Measurements from ENCODE around the gene KLF5.

The KLF5 gene

GRCh38 chr13:73018336-73018735 lies 40.5 kb upstream of the KLF5 start:
- H4K20me1 ChIP-seq (ENCODE audit: control insufficient read depth, insufficient read depth, low read depth, low read length) = no peaks in the 10 kb centered on the region
- no peaks in the 10 kb centered on the region for H3F3A ChIP-seq (ENCODE audit: control insufficient read depth, insufficient read depth)
- H3K79me2 ChIP-seq (ENCODE audit: control insufficient read depth, low read length) = no peaks in the 10 kb centered on the region
- H3K27ac ChIP-seq (ENCODE audit: low read depth, low read length) = no peak overlapping the region
- no peak overlapping the region for H3K4me2 ChIP-seq (ENCODE audit: low read length)
- no peaks in the 10 kb centered on the region for H3K27me3 ChIP-seq (ENCODE audit: control insufficient read depth, low read length)
- no peaks in the 10 kb centered on the region for H3K9me2 ChIP-seq (replicated peaks; ENCODE audit: control insufficient read depth, low read length)
- TF ChIP-seq EZH2phosphoT487 (IDR thresholded peaks at IDR 0.05; ENCODE audit: borderline replicate concordance, low read length) = no peak
- TF ChIP-seq, protein P1, sequence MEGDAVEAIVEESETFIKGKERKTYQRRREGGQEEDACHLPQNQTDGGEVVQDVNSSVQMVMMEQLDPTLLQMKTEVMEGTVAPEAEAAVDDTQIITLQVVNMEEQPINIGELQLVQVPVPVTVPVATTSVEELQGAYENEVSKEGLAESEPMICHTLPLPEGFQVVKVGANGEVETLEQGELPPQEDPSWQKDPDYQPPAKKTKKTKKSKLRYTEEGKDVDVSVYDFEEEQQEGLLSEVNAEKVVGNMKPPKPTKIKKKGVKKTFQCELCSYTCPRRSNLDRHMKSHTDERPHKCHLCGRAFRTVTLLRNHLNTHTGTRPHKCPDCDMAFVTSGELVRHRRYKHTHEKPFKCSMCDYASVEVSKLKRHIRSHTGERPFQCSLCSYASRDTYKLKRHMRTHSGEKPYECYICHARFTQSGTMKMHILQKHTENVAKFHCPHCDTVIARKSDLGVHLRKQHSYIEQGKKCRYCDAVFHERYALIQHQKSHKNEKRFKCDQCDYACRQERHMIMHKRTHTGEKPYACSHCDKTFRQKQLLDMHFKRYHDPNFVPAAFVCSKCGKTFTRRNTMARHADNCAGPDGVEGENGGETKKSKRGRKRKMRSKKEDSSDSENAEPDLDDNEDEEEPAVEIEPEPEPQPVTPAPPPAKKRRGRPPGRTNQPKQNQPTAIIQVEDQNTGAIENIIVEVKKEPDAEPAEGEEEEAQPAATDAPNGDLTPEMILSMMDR (IDR thresholded peaks at IDR 0.05; ENCODE audit: low read depth, low read length, poor library complexity, severe bottlenecking) = no peak
- no peak overlapping the region for H3K4me3 ChIP-seq (ENCODE audit: low read length)
- H3K9me3 ChIP-seq (ENCODE audit: control insufficient read depth, insufficient read depth, low read length) = no peaks in the 10 kb centered on the region
- no peaks in the 10 kb centered on the region for H3K4me1 ChIP-seq (ENCODE audit: control insufficient read depth, low read length)
- no peaks in the 10 kb centered on the region for H3K36me3 ChIP-seq (ENCODE audit: control insufficient read depth, low read length)

GRCh38 chr13:73025217-73026012 lies 33.4 kb upstream of the KLF5 start:
- Histone ChIP-seq H3K4me3 (ENCODE audit: low read length) (no peak overlapping the region), H3K4me1 (ENCODE audit: control insufficient read depth, low read length) (no peaks in the 10 kb centered on the region), H3K27me3 (ENCODE audit: control insufficient read depth, low read length) (no peaks in the 10 kb centered on the region), H3K9me2 (replicated peaks; ENCODE audit: control insufficient read depth, low read length) (no peaks in the 10 kb centered on the region), H3K36me3 (ENCODE audit: control insufficient read depth, low read length) (no peaks in the 10 kb centered on the region), H3F3A (ENCODE audit: control insufficient read depth, insufficient read depth) (no peaks in the 10 kb centered on the region), H4K20me1 (ENCODE audit: control insufficient read depth, insufficient read depth, low read depth, low read length) (no peaks in the 10 kb centered on the region), H3K4me2 (ENCODE audit: low read length) (no peak overlapping the region), H3K79me2 (ENCODE audit: control insufficient read depth, low read length) (no peaks in the 10 kb centered on the region), H3K27ac (ENCODE audit: low read depth, low read length) (no peak overlapping the region), H3K9me3 (ENCODE audit: control insufficient read depth, insufficient read depth, low read length) (no peaks in the 10 kb centered on the region)
- TF ChIP-seq EZH2phosphoT487 (IDR thresholded peaks at IDR 0.05; ENCODE audit: borderline replicate concordance, low read length) = no peak
- TF ChIP-seq, protein P1 (IDR thresholded peaks at IDR 0.05; ENCODE audit: low read depth, low read length, poor library complexity, severe bottlenecking) = no peak

GRCh38 chr13:73034901-73035300 lies 23.9 kb upstream of the KLF5 start:
- H3K4me3 ChIP-seq (ENCODE audit: low read length) = no peak overlapping the region
- H3K27me3 ChIP-seq (ENCODE audit: control insufficient read depth, low read length) = no peaks in the 10 kb centered on the region
- H3K79me2 ChIP-seq (ENCODE audit: control insufficient read depth, low read length) = no peaks in the 10 kb centered on the region
- H3K27ac ChIP-seq (ENCODE audit: low read depth, low read length) = no peak overlapping the region
- no peaks in the 10 kb centered on the region for H3K4me1 ChIP-seq (ENCODE audit: control insufficient read depth, low read length)
- H3K9me2 ChIP-seq (replicated peaks; ENCODE audit: control insufficient read depth, low read length) = no peaks in the 10 kb centered on the region
- no peaks in the 10 kb centered on the region for H3K9me3 ChIP-seq (ENCODE audit: control insufficient read depth, insufficient read depth, low read length)
- H4K20me1 ChIP-seq (ENCODE audit: control insufficient read depth, insufficient read depth, low read depth, low read length) = no peaks in the 10 kb centered on the region
- no peak for TF ChIP-seq EZH2phosphoT487 (IDR thresholded peaks at IDR 0.05; ENCODE audit: borderline replicate concordance, low read length)
- TF ChIP-seq, protein P1 (IDR thresholded peaks at IDR 0.05; ENCODE audit: low read depth, low read length, poor library complexity, severe bottlenecking) = no peak
- no peaks in the 10 kb centered on the region for H3K36me3 ChIP-seq (ENCODE audit: control insufficient read depth, low read length)
- no peak overlapping the region for H3K4me2 ChIP-seq (ENCODE audit: low read length)
- no peaks in the 10 kb centered on the region for H3F3A ChIP-seq (ENCODE audit: control insufficient read depth, insufficient read depth)

All from DOHH2 (cell line).